Measurements from ENCODE around the gene SLC27A6.

- TF ChIP-seq CTCF (IDR thresholded peaks at IDR 0.05) = no peak
- TF ChIP-seq POLR2AphosphoS5 (IDR thresholded peaks at IDR 0.05; ENCODE audit: low read depth, low read length) = no peak
- no peak for TF ChIP-seq SIN3A (IDR thresholded peaks at IDR 0.05; ENCODE audit: borderline replicate concordance, insufficient read depth, low read depth, low read length)
- no peak for TF ChIP-seq REST (IDR thresholded peaks at IDR 0.05; ENCODE audit: insufficient read depth in 1 of 2, low read depth in 2 of 2, low read length in 1 of 2)
- no peak for TF ChIP-seq TCF7L2 (IDR thresholded peaks at IDR 0.05; ENCODE audit: low read depth, low read length)
These were observed 45.7 kb upstream of the SLC27A6 start for GRCh38 chr5:128919542-128919941.
